ENCODE results near the gene EYA3. TPM values are rescaled to one million over a fixed set of nuclear protein-coding genes. Genes with fewer than 3 reads are reported as not detected.

Gene EYA3
- total and polyA plus RNA-seq, 2 donors from 2014 or later, result 10.2 to 32.0 TPM

- Histone ChIP-seq H3K4me1 (ENCODE audit: control insufficient read depth in 2 of 3, insufficient read depth in 2 of 3, low read depth in 1 of 3, low read length in 3 of 3) (peaks cover 6 to 31% (median 8%) of the 10 kb centered on the region in 3 donors), H3K27me3 (ENCODE audit: control insufficient read depth, insufficient read depth, low read length) (no peaks in the 10 kb centered on the region), H3K36me3 (ENCODE audit: control insufficient read depth in 2 of 3, insufficient read depth in 3 of 3, low read length in 3 of 3) (no peaks in the 10 kb centered on the region), H3K4me3 (ENCODE audit: low read length in 3 of 3) (no peak overlapping the region), H3K27ac (ENCODE audit: low read depth in 2 of 2, low read length in 2 of 2) (peak overlapping the region in 1 of 2 donors; percentile 28), H3K9ac (ENCODE audit: low read length in 3 of 3) (no peak overlapping the region), H3K9me3 (ENCODE audit: control insufficient read depth in 2 of 3, insufficient read depth in 1 of 3, low read length in 3 of 3) (no peaks in the 10 kb centered on the region)
- FAIRE-seq (no peak), DNase-seq (no peak)
- intact Hi-C loops (cut with DNase I), result no loop called here
- TF ChIP-seq, protein P1, sequence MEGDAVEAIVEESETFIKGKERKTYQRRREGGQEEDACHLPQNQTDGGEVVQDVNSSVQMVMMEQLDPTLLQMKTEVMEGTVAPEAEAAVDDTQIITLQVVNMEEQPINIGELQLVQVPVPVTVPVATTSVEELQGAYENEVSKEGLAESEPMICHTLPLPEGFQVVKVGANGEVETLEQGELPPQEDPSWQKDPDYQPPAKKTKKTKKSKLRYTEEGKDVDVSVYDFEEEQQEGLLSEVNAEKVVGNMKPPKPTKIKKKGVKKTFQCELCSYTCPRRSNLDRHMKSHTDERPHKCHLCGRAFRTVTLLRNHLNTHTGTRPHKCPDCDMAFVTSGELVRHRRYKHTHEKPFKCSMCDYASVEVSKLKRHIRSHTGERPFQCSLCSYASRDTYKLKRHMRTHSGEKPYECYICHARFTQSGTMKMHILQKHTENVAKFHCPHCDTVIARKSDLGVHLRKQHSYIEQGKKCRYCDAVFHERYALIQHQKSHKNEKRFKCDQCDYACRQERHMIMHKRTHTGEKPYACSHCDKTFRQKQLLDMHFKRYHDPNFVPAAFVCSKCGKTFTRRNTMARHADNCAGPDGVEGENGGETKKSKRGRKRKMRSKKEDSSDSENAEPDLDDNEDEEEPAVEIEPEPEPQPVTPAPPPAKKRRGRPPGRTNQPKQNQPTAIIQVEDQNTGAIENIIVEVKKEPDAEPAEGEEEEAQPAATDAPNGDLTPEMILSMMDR (IDR thresholded peaks at IDR 0.05; ENCODE audit: borderline replicate concordance, extremely low read depth, insufficient read depth), result no peak
Observed at GRCh38 chr1:28073867-28074266, 14.5 kb downstream of the EYA3 start.

DNA sequence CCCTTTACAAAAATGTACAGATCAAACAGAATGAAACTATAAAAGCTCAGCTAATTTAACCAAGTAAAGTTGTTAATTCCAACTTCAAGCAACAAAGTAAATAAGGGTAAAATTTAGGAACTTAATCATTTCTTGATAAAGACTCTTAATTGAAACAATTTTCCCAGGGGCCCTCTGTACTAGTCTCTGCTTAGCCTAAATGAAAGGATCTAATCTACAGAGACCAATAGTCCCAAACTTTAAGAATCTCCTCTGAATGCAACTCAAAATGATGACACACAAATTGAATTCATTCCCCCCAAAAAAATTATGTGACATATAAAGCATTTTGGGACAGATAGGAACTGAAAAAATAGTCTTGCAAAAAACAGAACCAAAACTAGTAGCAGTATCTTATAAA, 16.6 kb downstream of the EYA3 start:
- H3K4me1 ChIP-seq (ENCODE audit: control insufficient read depth in 2 of 3, insufficient read depth in 2 of 3, low read depth in 1 of 3, low read length in 3 of 3), result peaks cover 5 to 28% (median 6%) of the 10 kb centered on the region in 3 donors
- no peaks in the 10 kb centered on the region for H3K9me3 ChIP-seq (ENCODE audit: control insufficient read depth in 2 of 3, insufficient read depth in 1 of 3, low read length in 3 of 3)
- H3K9ac ChIP-seq (ENCODE audit: low read length in 3 of 3), result no peak overlapping the region
- intact Hi-C loops (cut with DNase I), result no loop called here
- H3K4me3 ChIP-seq (ENCODE audit: low read length in 3 of 3), result no peak overlapping the region
- H3K27ac ChIP-seq (ENCODE audit: low read depth in 2 of 2, low read length in 2 of 2), result peak overlapping the region in 1 of 2 donors; percentile 16
- TF ChIP-seq, protein P1 (IDR thresholded peaks at IDR 0.05; ENCODE audit: borderline replicate concordance, extremely low read depth, insufficient read depth), result no peak
- H3K27me3 ChIP-seq (ENCODE audit: control insufficient read depth, insufficient read depth, low read length), result no peaks in the 10 kb centered on the region
- no peaks in the 10 kb centered on the region for H3K36me3 ChIP-seq (ENCODE audit: control insufficient read depth in 2 of 3, insufficient read depth in 3 of 3, low read length in 3 of 3)
- no peak for FAIRE-seq
- DNase-seq, result no peak

DNA sequence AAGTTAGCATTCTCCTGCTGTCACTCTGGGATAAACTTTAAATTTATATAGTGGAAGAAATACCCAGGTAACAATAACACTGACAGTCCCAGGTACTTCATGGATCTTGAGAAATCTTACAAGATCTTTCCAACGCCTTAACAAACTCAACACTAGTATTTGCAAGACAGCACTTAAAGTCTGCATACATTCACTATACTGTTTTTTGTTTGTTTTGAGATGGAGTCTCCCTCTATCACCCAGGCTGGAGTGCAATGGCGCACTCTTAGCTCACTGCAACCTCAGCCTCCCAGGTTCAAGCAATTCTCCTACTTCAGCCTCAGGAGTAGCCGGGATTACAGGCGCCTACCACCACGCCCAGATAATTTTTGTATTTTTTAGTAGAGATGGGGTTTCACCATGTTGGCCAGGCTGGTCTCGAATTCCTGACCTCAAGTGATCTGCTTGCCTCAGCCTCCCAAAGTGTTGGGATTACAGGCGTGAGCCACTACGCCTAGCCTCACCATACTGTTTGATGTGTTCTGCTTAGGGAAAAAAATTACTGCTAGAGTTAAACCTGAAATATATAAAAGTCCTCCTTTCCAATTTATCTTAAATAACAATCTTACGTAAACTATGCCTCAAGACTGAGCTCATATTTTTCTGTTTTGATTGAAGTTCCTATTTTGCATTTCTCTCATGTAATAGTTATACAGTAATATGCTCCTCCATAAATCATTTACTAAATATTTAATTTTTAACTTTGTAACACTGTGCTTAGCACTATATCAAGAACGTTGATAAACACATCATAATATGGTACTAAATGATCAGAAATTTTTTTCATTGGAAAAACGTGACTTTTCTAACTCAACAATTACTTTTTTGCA, 17.5 kb downstream of the EYA3 start:
- intact Hi-C loops (cut with DNase I), result no loop called here
- DNase-seq (peak in 2 of 5 donors; percentile 28 to 42), FAIRE-seq (peak; percentile 86)
- Histone ChIP-seq H3K9ac (ENCODE audit: low read length in 3 of 3) (no peak overlapping the region), H3K36me3 (ENCODE audit: control insufficient read depth in 2 of 3, insufficient read depth in 3 of 3, low read length in 3 of 3) (no peaks in the 10 kb centered on the region), H3K27me3 (ENCODE audit: control insufficient read depth, insufficient read depth, low read length) (no peaks in the 10 kb centered on the region), H3K27ac (ENCODE audit: low read depth in 2 of 2, low read length in 2 of 2) (peak overlapping the region; percentile 16 to 36), H3K4me3 (ENCODE audit: low read length in 3 of 3) (no peak overlapping the region), H3K9me3 (ENCODE audit: control insufficient read depth in 2 of 3, insufficient read depth in 1 of 3, low read length in 3 of 3) (no peaks in the 10 kb centered on the region), H3K4me1 (ENCODE audit: control insufficient read depth in 2 of 3, insufficient read depth in 2 of 3, low read depth in 1 of 3, low read length in 3 of 3) (peaks cover 5 to 28% (median 6%) of the 10 kb centered on the region in 3 donors)
- TF ChIP-seq, protein P1 (IDR thresholded peaks at IDR 0.05; ENCODE audit: borderline replicate concordance, extremely low read depth, insufficient read depth), result no peak

All from kidney (tissue), 14 donors.